ENCODE measurements around the gene AHSG. TPM values are rescaled to one million over a fixed set of nuclear protein-coding genes. Genes with fewer than 3 reads are reported as not detected.

Gene AHSG
- total and polyA plus RNA-seq, 12 donors: 0.22 to 1.4 (median 0.77) TPM; not detected in 8

DNA sequence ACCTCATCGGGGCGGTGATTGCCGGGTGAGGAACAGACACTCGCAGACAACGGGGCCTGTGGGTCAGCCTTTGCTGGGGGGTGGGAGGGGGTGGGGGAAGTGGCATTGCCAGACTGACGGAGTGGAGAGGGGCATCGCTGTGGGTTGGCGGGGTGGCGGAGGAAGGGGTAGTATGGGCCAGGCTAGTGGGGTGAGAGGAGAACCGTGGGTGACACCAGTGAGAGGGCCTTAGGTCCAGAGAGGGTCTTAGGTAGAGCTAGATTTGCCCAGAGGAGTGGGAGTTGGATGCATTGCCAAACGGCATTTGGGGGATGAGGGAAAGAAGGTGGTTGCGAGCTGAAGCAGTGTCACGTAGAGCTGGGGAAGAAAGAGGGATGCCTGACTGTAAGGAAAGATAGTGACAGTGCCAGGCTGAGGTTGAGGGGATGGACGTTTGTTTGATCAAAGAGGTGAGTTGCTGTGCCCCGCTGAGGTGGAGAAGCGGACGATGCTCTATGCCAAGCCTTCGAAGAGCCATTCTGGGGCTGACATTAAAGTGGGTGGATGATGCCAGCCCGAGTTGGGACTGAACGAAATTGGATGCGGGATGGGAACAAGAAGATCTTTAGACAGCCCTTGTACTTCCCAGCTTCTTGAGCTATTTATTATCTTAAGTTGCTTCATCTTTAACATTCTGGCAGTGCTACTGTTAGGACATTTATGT lies 41.8 kb upstream of the AHSG start:
- DNase-seq: peak in 1 of 7 donors; percentile 23
- 7 to 13% (median 7%) methylated on average over 20 to 21 of the region's 21 CpGs for WGBS, 4 donors
- peaks cover 20 to 31% of the 10 kb centered on the region in 2 donors for H3K4me1 ChIP-seq (replicated peaks in 1 of 2)
- TF ChIP-seq POLR2A (IDR thresholded peaks at IDR 0.05): no peak
- TF ChIP-seq, protein P1, sequence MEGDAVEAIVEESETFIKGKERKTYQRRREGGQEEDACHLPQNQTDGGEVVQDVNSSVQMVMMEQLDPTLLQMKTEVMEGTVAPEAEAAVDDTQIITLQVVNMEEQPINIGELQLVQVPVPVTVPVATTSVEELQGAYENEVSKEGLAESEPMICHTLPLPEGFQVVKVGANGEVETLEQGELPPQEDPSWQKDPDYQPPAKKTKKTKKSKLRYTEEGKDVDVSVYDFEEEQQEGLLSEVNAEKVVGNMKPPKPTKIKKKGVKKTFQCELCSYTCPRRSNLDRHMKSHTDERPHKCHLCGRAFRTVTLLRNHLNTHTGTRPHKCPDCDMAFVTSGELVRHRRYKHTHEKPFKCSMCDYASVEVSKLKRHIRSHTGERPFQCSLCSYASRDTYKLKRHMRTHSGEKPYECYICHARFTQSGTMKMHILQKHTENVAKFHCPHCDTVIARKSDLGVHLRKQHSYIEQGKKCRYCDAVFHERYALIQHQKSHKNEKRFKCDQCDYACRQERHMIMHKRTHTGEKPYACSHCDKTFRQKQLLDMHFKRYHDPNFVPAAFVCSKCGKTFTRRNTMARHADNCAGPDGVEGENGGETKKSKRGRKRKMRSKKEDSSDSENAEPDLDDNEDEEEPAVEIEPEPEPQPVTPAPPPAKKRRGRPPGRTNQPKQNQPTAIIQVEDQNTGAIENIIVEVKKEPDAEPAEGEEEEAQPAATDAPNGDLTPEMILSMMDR (IDR thresholded peaks at IDR 0.05): no peak
- peaks cover 0 to 26% of the 10 kb centered on the region in 2 donors for H3K36me3 ChIP-seq (replicated peaks in 1 of 2)
- peak overlapping the region; percentile 88 to 97 (median 92) for H3K27ac ChIP-seq
- intact Hi-C loops (cut with DNase I): no loop called here
- no peaks in the 10 kb centered on the region for H3K27me3 ChIP-seq
- no peaks in the 10 kb centered on the region for H3K9me3 ChIP-seq (replicated peaks in 1 of 3)
- peak overlapping the region; percentile 75 to 96 (median 89) for H3K4me3 ChIP-seq

DNA sequence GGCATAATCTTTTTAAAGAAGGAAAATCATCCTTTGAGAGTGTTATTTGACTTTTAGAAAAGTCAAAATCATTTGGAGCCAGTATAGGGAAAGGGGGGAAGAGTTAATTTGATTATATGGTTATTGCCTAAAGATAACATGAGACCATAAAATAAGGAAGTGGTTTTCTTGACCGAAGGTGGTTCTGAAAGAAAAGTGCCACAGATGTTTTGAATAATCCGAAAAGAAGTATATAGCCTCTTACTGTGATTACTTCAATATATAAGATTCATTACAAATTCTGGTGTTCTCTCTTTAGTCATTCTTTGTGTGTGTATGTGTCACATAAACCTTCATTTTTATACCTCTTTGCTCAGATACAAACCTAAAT lies 41.2 kb upstream of the AHSG start:
- WGBS, 4 donors: 66 to 75% (median 69%) methylated on average over 2 of the region's 2 CpGs
- H3K27ac ChIP-seq: peak overlapping the region in 1 of 5 donors; percentile 89
- TF ChIP-seq, protein P1 (IDR thresholded peaks at IDR 0.05): no peak
- TF ChIP-seq POLR2A (IDR thresholded peaks at IDR 0.05): no peak
- no peak for DNase-seq
- no peaks in the 10 kb centered on the region for H3K27me3 ChIP-seq
- peaks cover 15 to 26% of the 10 kb centered on the region in 2 donors for H3K4me1 ChIP-seq (replicated peaks in 1 of 2)
- peak overlapping the region in 1 of 4 donors; percentile 75 for H3K4me3 ChIP-seq
- intact Hi-C loops (cut with DNase I): no loop called here
- H3K36me3 ChIP-seq (replicated peaks in 1 of 2): peaks cover 0 to 31% of the 10 kb centered on the region in 2 donors
- H3K9me3 ChIP-seq (replicated peaks in 1 of 3): no peaks in the 10 kb centered on the region

DNA sequence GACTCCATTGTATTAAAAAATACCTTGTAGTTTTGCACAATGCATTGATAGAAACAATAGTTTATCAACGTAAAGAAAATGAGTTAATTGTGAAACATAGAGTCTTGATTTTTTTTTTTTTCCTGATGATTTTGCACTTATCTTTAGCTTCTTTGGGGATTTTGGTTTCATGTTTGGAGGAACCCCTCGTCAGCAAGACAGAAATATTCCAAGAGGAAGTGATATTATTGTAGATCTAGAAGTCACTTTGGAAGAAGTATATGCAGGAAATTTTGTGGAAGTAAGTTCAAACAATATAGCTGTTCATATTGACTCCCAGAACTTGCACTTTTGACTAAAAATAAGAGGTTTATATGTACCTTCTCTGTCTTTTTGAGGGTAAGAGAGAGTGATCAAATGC lies 35.3 kb upstream of the AHSG start:
- DNase-seq: no peak
- WGBS, 4 donors: 70 to 79% (median 76%) methylated on average over 2 of the region's 2 CpGs
- no peaks in the 10 kb centered on the region for H3K4me1 ChIP-seq (replicated peaks in 1 of 2)
- intact Hi-C loops (cut with DNase I): no loop called here
- TF ChIP-seq, protein P1 (IDR thresholded peaks at IDR 0.05): no peak
- no peak overlapping the region for H3K4me3 ChIP-seq
- H3K27ac ChIP-seq: no peak overlapping the region
- peaks cover 0 to 66% of the 10 kb centered on the region in 2 donors for H3K36me3 ChIP-seq (replicated peaks in 1 of 2)
- H3K27me3 ChIP-seq: no peaks in the 10 kb centered on the region
- H3K9me3 ChIP-seq (replicated peaks in 1 of 3): no peaks in the 10 kb centered on the region

DNA sequence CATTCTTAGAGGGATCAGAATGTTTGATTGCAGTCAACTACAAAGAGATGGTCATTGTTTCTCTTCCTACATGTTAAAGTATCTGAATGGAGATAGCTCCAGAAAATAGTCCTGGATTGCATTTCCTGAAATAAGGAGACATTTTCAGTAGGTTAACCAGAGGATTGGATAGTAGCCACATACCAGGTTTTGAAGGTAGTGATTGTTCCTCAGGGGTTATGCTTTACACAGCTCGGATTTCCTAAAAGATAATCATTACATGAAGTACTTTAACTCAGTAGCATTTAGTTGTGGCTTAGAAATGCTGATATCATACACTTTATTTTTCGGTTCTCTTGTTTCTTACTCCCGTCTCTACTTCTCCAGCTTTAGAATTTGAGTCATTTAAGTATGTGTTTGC lies 32.1 kb upstream of the AHSG start:
- TF ChIP-seq, protein P1 (IDR thresholded peaks at IDR 0.05): no peak
- no peak for TF ChIP-seq POLR2A (IDR thresholded peaks at IDR 0.05)
- WGBS, 4 donors: 92 to 97% (median 93%) methylated on average over 3 of the region's 3 CpGs
- H3K27me3 ChIP-seq: no peaks in the 10 kb centered on the region
- H3K4me1 ChIP-seq (replicated peaks in 1 of 2): no peaks in the 10 kb centered on the region
- intact Hi-C loops (cut with DNase I): no loop called here
- no peak for DNase-seq
- no peak overlapping the region for H3K4me3 ChIP-seq
- H3K27ac ChIP-seq: no peak overlapping the region
- H3K36me3 ChIP-seq (replicated peaks in 1 of 2): peaks cover 0 to 78% of the 10 kb centered on the region in 2 donors
- no peaks in the 10 kb centered on the region for H3K9me3 ChIP-seq (replicated peaks in 1 of 3)

Data from adrenal gland (tissue), 12 donors.